OCI-LY1 (cell line): Measurements from ENCODE around the gene PLAGL2.
"Not testable (repeated sequence)": the region's sequence is repeated elsewhere in the genome, so short reads cannot be mapped to it uniquely, and the experiment has no call there.

Experiments used
- H2AFZ ChIP-seq: fragments of 200-600 bp; sonication (generic), shearing (Covaris generic); 2 replicates; pipeline ENCODE4 v1.6.0; 2014; ENCODE audit warnings: antibody characterized with exemption, mild to moderate bottlenecking, low read length
- H3F3A ChIP-seq: fragments of 200-600 bp; sonication (generic), shearing (Covaris generic); 2 replicates; pipeline ENCODE4 v1.6.0; 2014; ENCODE audit warnings: mild to moderate bottlenecking, antibody characterized with exemption, low read length, moderate library complexity; ENCODE audit not compliant: insufficient read depth
- H3K27ac ChIP-seq: fragments of 200-600 bp; sonication (generic); 2 replicates; pipeline ENCODE4 v1.5.1; 2014; ENCODE audit warnings: low read length, mixed run types, mild to moderate bottlenecking, low read depth; ENCODE audit not compliant: poor library complexity, severe bottlenecking
- H3K27me3 ChIP-seq: fragments of 200-600 bp; sonication (generic); 2 replicates; pipeline ENCODE4 v1.6.0; 2014; ENCODE audit warnings: antibody characterized with exemption, mild to moderate bottlenecking, low read length, moderate library complexity; ENCODE audit not compliant: insufficient read depth
- H3K36me3 ChIP-seq: fragments of 200-600 bp; sonication (generic); 2 replicates; pipeline ENCODE4 v1.6.1; 2014; ENCODE audit warnings: mild to moderate bottlenecking, antibody characterized with exemption, low read length, moderate library complexity, mixed read lengths; ENCODE audit not compliant: insufficient read depth
- H3K4me1 ChIP-seq: fragments of 200-600 bp; sonication (generic); 2 replicates; pipeline ENCODE4 v1.5.1; 2014; ENCODE audit warnings: mild to moderate bottlenecking, low read length, moderate library complexity; ENCODE audit not compliant: insufficient read depth, severe bottlenecking
- H3K4me2 ChIP-seq: fragments of 200-600 bp; sonication (generic), shearing (Covaris generic); 2 replicates; pipeline ENCODE4 v1.6.1; 2014; ENCODE audit warnings: low read length
- H3K4me3 ChIP-seq: fragments of 200-600 bp; sonication (generic); 2 replicates; pipeline ENCODE4 v1.5.1; 2014; ENCODE audit warnings: low read length, low read depth, mild to moderate bottlenecking, mixed read lengths; ENCODE audit not compliant: poor library complexity, severe bottlenecking
- H3K79me2 ChIP-seq: fragments of 200-600 bp; shearing (Covaris generic); 2 replicates; pipeline ENCODE4 v1.6.1; 2016; ENCODE audit warnings: mixed run types, low read length, mixed read lengths; ENCODE audit not compliant: insufficient read depth
- H3K9ac ChIP-seq: fragments of 200-600 bp; sonication (generic), shearing (Covaris generic); 2 replicates; pipeline ENCODE4 v1.6.1; 2014; ENCODE audit warnings: mild to moderate bottlenecking, low read length, mixed read lengths
- H3K9me2 ChIP-seq: fragments of 200-600 bp; sonication (generic), shearing (Covaris generic); 2 replicates; pipeline ENCODE4 v1.6.1; 2014; ENCODE audit warnings: low read depth, mild to moderate bottlenecking, low read length, mixed read lengths
- H3K9me3 ChIP-seq: fragments of 200-600 bp; shearing (Covaris generic); 2 replicates; pipeline ENCODE4 v1.6.1; 2014; ENCODE audit warnings: low read length, mixed read lengths
- H4K20me1 ChIP-seq: fragments of 200-600 bp; sonication (generic), shearing (Covaris generic); 2 replicates; pipeline ENCODE4 v1.6.0; 2016; ENCODE audit warnings: mild to moderate bottlenecking, low read length; ENCODE audit not compliant: insufficient read depth
- CTCF ChIP-seq: fragments of 200-600 bp; sonication (generic), shearing (Covaris generic); IDR thresholded peaks from 2 replicates; pipeline ENCODE4 v1.5.1; 2017; ENCODE audit warnings: mild to moderate bottlenecking, antibody characterized with exemption, low read length, moderate library complexity, mixed read lengths
- EZH2 ChIP-seq: fragments of 200-600 bp; sonication (generic), shearing (Covaris generic); IDR thresholded peaks from 2 replicates; pipeline ENCODE4 v1.8.0; 2017; ENCODE audit warnings: borderline replicate concordance, mixed run types, mild to moderate bottlenecking, antibody characterized with exemption, low read length, moderate library complexity, mixed read lengths

The PLAGL2 gene

DNA sequence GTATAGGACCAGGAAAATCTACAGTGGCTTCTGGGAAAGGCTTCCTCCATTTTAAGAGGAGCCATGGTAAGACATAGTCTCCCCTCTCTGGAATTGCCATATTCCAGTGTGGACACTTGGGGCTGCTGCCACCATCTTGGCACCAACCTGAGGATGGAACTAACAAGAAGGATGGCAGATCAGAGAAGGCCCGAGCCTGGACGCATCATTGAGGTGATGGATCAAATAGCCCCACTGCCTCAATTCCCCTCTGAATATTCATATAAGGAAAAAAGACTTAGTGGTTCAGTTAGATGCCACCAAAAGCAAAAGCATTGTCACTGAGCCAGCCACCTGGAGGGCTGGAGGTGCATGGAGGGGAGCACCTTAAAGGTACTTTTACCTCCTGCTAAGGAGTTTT, 25.9 kb downstream of the PLAGL2 start:
- Histone ChIP-seq H3K36me3 (no peaks in the 10 kb centered on the region; the same call in 1 of the 2 replicates), H3K4me2 (no peak overlapping the region), H3K27ac (no peak overlapping the region), H3K9me3 (no peaks in the 10 kb centered on the region), H3K79me2 (no peaks in the 10 kb centered on the region), H3F3A (no peaks in the 10 kb centered on the region), H3K4me1 (no peaks in the 10 kb centered on the region), H4K20me1 (no peaks in the 10 kb centered on the region), H3K9ac (no peak overlapping the region), H3K27me3 (no peaks in the 10 kb centered on the region), H2AFZ (no peak overlapping the region), H3K4me3 (no peak overlapping the region), H3K9me2 (no peaks in the 10 kb centered on the region)
- TF ChIP-seq CTCF: no peak
- TF ChIP-seq EZH2: no peak

GRCh38 chr20:32179934-32180333, 27.6 kb downstream of the PLAGL2 start:
- no peaks in the 10 kb centered on the region for H4K20me1 ChIP-seq
- H3K36me3 ChIP-seq: no peaks in the 10 kb centered on the region; the same call in 1 of the 2 replicates
- H3K4me3 ChIP-seq: no peak overlapping the region
- TF ChIP-seq EZH2 (no peak), CTCF (no peak)
- H2AFZ ChIP-seq: no peak overlapping the region
- no peak overlapping the region for H3K4me2 ChIP-seq
- H3K79me2 ChIP-seq: no peaks in the 10 kb centered on the region
- H3K27me3 ChIP-seq: no peaks in the 10 kb centered on the region
- no peaks in the 10 kb centered on the region for H3K4me1 ChIP-seq
- no peaks in the 10 kb centered on the region for H3F3A ChIP-seq
- no peak overlapping the region for H3K9ac ChIP-seq
- H3K9me2 ChIP-seq: no peaks in the 10 kb centered on the region
- no peaks in the 10 kb centered on the region for H3K9me3 ChIP-seq
- H3K27ac ChIP-seq: no peak overlapping the region

DNA sequence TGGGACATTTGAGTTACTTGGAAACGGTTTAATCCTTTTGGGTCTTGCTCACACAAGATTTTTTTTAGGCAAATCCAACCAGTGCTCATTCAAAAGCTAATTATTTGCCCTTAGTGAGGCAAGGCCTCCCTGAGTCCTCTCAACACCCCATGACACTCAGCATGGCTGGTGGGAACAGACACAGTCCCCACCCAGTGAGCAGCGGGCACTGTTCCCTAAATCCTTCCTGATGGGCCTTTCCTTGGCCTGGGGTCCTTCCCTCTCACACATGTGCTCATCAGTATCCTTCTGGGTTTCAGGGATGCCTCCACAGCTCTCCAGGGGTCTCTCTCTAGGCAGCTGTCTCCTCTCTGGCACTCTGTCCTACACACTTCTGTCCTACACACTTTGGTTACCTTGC, 28.0 kb downstream of the PLAGL2 start:
- H3K4me3 ChIP-seq: no peak overlapping the region
- H3K9me2 ChIP-seq: no peaks in the 10 kb centered on the region
- no peak overlapping the region for H2AFZ ChIP-seq
- H3K4me2 ChIP-seq: no peak overlapping the region
- no peaks in the 10 kb centered on the region for H4K20me1 ChIP-seq
- no peaks in the 10 kb centered on the region for H3K4me1 ChIP-seq
- no peaks in the 10 kb centered on the region for H3K9me3 ChIP-seq
- no peak overlapping the region for H3K9ac ChIP-seq
- no peak for TF ChIP-seq EZH2
- TF ChIP-seq CTCF: no peak
- H3F3A ChIP-seq: no peaks in the 10 kb centered on the region
- no peaks in the 10 kb centered on the region for H3K27me3 ChIP-seq
- H3K36me3 ChIP-seq: no peaks in the 10 kb centered on the region; the same call in 1 of the 2 replicates
- no peak overlapping the region for H3K27ac ChIP-seq
- no peaks in the 10 kb centered on the region for H3K79me2 ChIP-seq

- H3K36me3 ChIP-seq, H3K27me3 ChIP-seq, H3K4me3 ChIP-seq, H3K9ac ChIP-seq, H3K9me2 ChIP-seq, H3K9me3 ChIP-seq, H3K79me2 ChIP-seq, H3F3A ChIP-seq, H3K4me1 ChIP-seq, H3K27ac ChIP-seq, H3K4me2 ChIP-seq, H4K20me1 ChIP-seq, H2AFZ ChIP-seq: not testable (repeated sequence)
These were observed 29.8 kb downstream of the PLAGL2 start for GRCh38 chr20:32177696-32178095.
